ENCODE data around the gene RAD51B. TPM values are rescaled to one million over a fixed set of nuclear protein-coding genes. Genes with fewer than 3 reads are reported as not detected.

RAD51B gene
- total and polyA plus RNA-seq, 4 donors, result 2.5 to 95.0 (median 9.6) TPM

- H3K4me3 ChIP-seq, result no peak overlapping the region
- no peak for TF ChIP-seq CTCF (IDR thresholded peaks at IDR 0.05; ENCODE audit: control extremely low read depth, extremely low read depth)
- H3K9me3 ChIP-seq (ENCODE audit: control insufficient read depth in 4 of 4, insufficient read depth in 3 of 4, low read length in 3 of 4), result no peaks in the 10 kb centered on the region
- no peak for DNase-seq
- H3K9ac ChIP-seq (ENCODE audit: insufficient read depth in 1 of 2, low read length in 2 of 2), result no peak overlapping the region
- peaks cover 0 to 18% (median 3%) of the 10 kb centered on the region in 5 donors for H3K4me1 ChIP-seq (ENCODE audit: control insufficient read depth in 5 of 5, insufficient read depth in 5 of 5, low read length in 5 of 5)
- H3K27ac ChIP-seq (ENCODE audit: low read depth in 1 of 2, low read length in 1 of 2), result no peak overlapping the region
- H3K27me3 ChIP-seq (ENCODE audit: control insufficient read depth in 3 of 3, insufficient read depth in 3 of 3, low read length in 2 of 3), result no peaks in the 10 kb centered on the region
- 88 to 89% methylated on average over 7 of the region's 7 CpGs for WGBS, 2 donors
- no peak for ATAC-seq (ENCODE audit: insufficient read depth, low FRiP score)
- no peaks in the 10 kb centered on the region for H3K36me3 ChIP-seq (ENCODE audit: control insufficient read depth in 4 of 4, insufficient read depth in 4 of 4, low read length in 4 of 4)
These were observed 948.7 kb downstream of the RAD51B start for GRCh38 chr14:68768316-68768715.

GRCh38 chr14:68770051-68770450, 950.5 kb downstream of the RAD51B start:
- DNase-seq (no peak), ATAC-seq (ENCODE audit: insufficient read depth, low FRiP score) (no peak)
- Histone ChIP-seq H3K36me3 (ENCODE audit: control insufficient read depth in 4 of 4, insufficient read depth in 4 of 4, low read length in 4 of 4) (no peaks in the 10 kb centered on the region), H3K4me1 (ENCODE audit: control insufficient read depth in 5 of 5, insufficient read depth in 5 of 5, low read length in 5 of 5) (peaks cover 0 to 13% (median 3%) of the 10 kb centered on the region in 5 donors), H3K27ac (ENCODE audit: low read depth in 1 of 2, low read length in 1 of 2) (no peak overlapping the region), H3K4me3 (no peak overlapping the region), H3K27me3 (ENCODE audit: control insufficient read depth in 3 of 3, insufficient read depth in 3 of 3, low read length in 2 of 3) (no peaks in the 10 kb centered on the region), H3K9me3 (ENCODE audit: control insufficient read depth in 4 of 4, insufficient read depth in 3 of 4, low read length in 3 of 4) (peaks cover 0 to 3% (median under 1%) of the 10 kb centered on the region in 4 donors), H3K9ac (ENCODE audit: insufficient read depth in 1 of 2, low read length in 2 of 2) (no peak overlapping the region)
- no peak for TF ChIP-seq CTCF (IDR thresholded peaks at IDR 0.05; ENCODE audit: control extremely low read depth, extremely low read depth)
- 95 to 96% methylated on average over 9 of the region's 9 CpGs for WGBS, 2 donors

- H3K4me3 ChIP-seq, result no peak overlapping the region
- no peak for TF ChIP-seq CTCF (IDR thresholded peaks at IDR 0.05; ENCODE audit: control extremely low read depth, extremely low read depth)
- DNase-seq (peak in 1 of 3 donors; percentile 29), ATAC-seq (ENCODE audit: insufficient read depth, low FRiP score) (no peak)
- H3K4me1 ChIP-seq (ENCODE audit: control insufficient read depth in 5 of 5, insufficient read depth in 5 of 5, low read length in 5 of 5), result peaks cover 0 to 13% (median 2%) of the 10 kb centered on the region in 5 donors
- 83 to 85% methylated on average over 11 of the region's 11 CpGs for WGBS, 2 donors
- peaks cover 0 to 7% (median under 1%) of the 10 kb centered on the region in 4 donors for H3K9me3 ChIP-seq (ENCODE audit: control insufficient read depth in 4 of 4, insufficient read depth in 3 of 4, low read length in 3 of 4)
- no peaks in the 10 kb centered on the region for H3K36me3 ChIP-seq (ENCODE audit: control insufficient read depth in 4 of 4, insufficient read depth in 4 of 4, low read length in 4 of 4)
- H3K9ac ChIP-seq (ENCODE audit: insufficient read depth in 1 of 2, low read length in 2 of 2), result no peak overlapping the region
- peak overlapping the region in 1 of 2 donors; percentile 68 for H3K27ac ChIP-seq (ENCODE audit: low read depth in 1 of 2, low read length in 1 of 2)
- no peaks in the 10 kb centered on the region for H3K27me3 ChIP-seq (ENCODE audit: control insufficient read depth in 3 of 3, insufficient read depth in 3 of 3, low read length in 2 of 3)
These were observed 951.1 kb downstream of the RAD51B start for GRCh38 chr14:68770553-68771286.
